Stimulated activated CD4-positive, alpha-beta T cell treated with anti-CD3 and anti-CD28 coated beads, TNF-alpha, amount 100 ng/mL, for 48 hours (primary cell): ENCODE data around the gene KCTD11.

Source experiments
- DNase-seq, 3 donors: peaks; one replicate each; pipeline ENCODE4 v3.0.0-alpha.2; 2020; ENCODE audit warnings: low read depth in 3 of 3

The KCTD11 gene

GRCh38 chr17:7403977-7404736 is 52.2 kb downstream of the KCTD11 start, which contains the start of gene TMEM256:
TSS of gene TMEM256 (minus strand) at chr17:7404097. CDS start at chr17:7404084, 13 bp downstream.
- peak; percentile 89 to 95 (median 93) for DNase-seq
